ENCODE results near the gene KLC4.

Gene KLC4

DNA sequence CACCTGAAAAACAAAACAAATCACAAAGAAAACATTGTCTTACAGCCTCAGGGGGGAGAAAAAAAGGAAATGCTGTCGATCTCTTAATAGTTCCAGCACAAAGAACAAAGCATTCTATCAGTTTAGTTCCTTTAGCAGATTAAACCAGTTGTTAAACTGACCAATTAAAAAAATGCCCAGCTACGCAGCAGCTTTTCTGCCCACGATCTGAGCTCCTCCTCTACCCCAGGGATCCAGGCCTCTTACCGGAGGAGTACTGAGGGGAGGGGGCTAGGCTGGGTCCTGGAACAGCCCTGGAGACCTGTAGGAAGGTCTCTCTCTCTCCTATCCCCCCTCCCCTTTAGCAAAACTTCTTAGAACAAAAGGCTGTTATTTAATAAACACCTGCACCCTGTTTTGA is 30.0 kb downstream of the KLC4 start:
- TF ChIP-seq CTCF (IDR thresholded peaks at IDR 0.05; ENCODE audit: control insufficient read depth, extremely low read depth, insufficient read depth), result no peak
- DNase-seq (ENCODE audit: low read depth), result no peak
- H3K4me3 ChIP-seq (ENCODE audit: low read depth, low read length), result no peak overlapping the region

DNA sequence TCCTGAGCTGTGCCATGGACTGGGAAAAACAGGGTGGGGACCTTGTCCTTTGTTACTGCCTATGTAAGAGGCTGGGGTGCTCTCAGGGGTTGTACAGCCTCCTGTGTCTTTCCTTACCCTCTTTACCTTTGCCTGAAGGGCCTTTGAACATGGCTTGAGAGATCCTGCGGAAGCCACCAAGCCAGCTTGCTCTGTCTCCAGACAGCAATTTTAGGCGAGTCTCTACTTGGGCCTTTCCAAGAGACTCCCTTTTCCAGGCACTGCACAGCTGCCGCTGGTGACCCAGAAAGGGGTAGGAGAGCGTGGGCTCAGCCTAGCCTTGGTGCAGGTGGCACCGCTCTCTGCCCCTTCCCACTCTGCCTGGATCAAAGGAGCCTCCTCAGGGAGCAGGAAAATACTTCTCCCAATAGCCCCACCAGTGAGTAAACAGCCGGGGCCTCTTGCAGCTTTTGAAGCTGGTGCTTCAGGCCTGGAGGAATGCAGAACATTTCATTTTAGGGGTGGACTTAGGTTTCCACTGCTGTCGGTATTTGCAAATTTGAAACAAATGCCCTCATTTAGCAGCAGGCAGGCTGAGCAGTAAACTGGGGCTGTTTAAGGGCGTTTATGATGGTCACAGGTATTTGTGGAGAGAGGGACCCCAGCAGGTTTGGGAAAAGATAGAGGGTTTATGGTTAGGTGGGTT is 30.6 kb downstream of the KLC4 start:
- no peak for DNase-seq (ENCODE audit: low read depth)

GRCh38 chr6:43090559-43090956 is 31.1 kb downstream of the KLC4 start:
- peak; percentile 96 for DNase-seq (ENCODE audit: low read depth)
- TF ChIP-seq CTCF (IDR thresholded peaks at IDR 0.05; ENCODE audit: control insufficient read depth, extremely low read depth, insufficient read depth), result no peak
- peak overlapping the region; percentile 21 for H3K4me3 ChIP-seq (ENCODE audit: low read depth, low read length)

More for the DNA sequence above, 30.6 kb downstream of the KLC4 start:
- H3K4me3 ChIP-seq (ENCODE audit: low read depth, low read length), result peak overlapping the region; percentile 21
- TF ChIP-seq CTCF (IDR thresholded peaks at IDR 0.05; ENCODE audit: control insufficient read depth, extremely low read depth, insufficient read depth), result no peak

DNA sequence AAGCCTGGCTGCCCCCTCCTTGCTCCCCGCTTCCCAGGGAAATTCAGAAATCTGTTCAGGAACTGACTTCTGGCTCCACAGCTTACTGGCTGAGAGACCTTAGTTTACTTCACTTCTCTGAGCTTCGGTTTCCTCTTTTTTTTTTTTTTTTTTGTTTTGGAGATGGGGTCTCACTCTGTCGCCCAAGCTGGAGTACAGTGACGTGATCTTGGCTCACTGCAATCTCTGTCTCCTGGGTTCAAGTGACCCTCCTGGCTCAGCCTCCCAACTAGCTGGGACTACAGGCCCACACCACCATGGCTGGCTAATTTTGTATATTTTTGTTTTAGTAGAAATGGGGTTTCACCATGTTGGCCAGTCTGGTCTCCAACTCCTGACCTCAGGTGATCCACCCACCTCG is 31.6 kb downstream of the KLC4 start:
- no peak for DNase-seq (ENCODE audit: low read depth)
- H3K4me3 ChIP-seq (ENCODE audit: low read depth, low read length), result no peak overlapping the region
- no peak for TF ChIP-seq CTCF (IDR thresholded peaks at IDR 0.05; ENCODE audit: control insufficient read depth, extremely low read depth, insufficient read depth)

GRCh38 chr6:43091436-43091991 is 32.1 kb downstream of the KLC4 start:
- H3K4me3 ChIP-seq (ENCODE audit: low read depth, low read length), result no peak overlapping the region
- no peak for DNase-seq (ENCODE audit: low read depth)
- TF ChIP-seq CTCF (IDR thresholded peaks at IDR 0.05; ENCODE audit: control insufficient read depth, extremely low read depth, insufficient read depth), result no peak

DNA sequence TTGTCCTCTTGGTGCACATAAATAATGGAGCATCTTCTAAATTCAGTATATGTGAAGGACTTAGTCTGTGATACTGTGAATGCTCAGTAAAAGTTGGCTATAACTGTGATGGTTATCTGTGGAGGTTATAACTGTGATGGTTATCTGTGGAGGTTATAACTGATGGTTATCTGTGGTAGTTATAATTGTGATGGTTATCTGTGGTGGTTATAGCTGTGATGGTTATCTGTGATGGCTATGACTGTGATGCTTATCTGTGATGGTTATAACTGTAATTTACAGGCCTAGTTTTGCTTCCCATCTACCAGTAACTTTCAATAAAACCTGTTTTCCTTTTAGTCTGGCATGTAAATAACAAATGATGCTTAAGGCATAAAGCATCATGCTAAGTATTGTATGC is 33.2 kb downstream of the KLC4 start:
- no peak for TF ChIP-seq CTCF (IDR thresholded peaks at IDR 0.05; ENCODE audit: control insufficient read depth, extremely low read depth, insufficient read depth)
- DNase-seq (ENCODE audit: low read depth), result no peak

More for the DNA sequence above, 33.2 kb downstream of the KLC4 start:
- no peak overlapping the region for H3K4me3 ChIP-seq (ENCODE audit: low read depth, low read length)

All from LNCaP clone FGC (cell line).